H1 (cell line): ENCODE data around the gene LMAN2.

ENCODE experiments used
- CBX8 ChIP-seq: fragments of 300-800, 300-1000 bp; sonication (generic); IDR thresholded peaks from 2 replicates; pipeline ENCODE4 v1.7.1; 2016; ENCODE audit warnings: low read depth, low read length, borderline replicate concordance
- EZH2 ChIP-seq: fragments of 200-600 bp; sonication (generic); IDR thresholded peaks from 2 replicates; pipeline ENCODE4 v1.7.1; 2012; ENCODE audit warnings: low read depth, mild to moderate bottlenecking, moderate library complexity, low read length, inconsistent platforms; ENCODE audit not compliant: severe bottlenecking
- GABPA ChIP-seq: IDR thresholded peaks from 2 replicates; pipeline ENCODE4 v1.6.1; 2011; ENCODE audit warnings: mild to moderate bottlenecking, low read length, moderate library complexity, borderline replicate concordance; ENCODE audit not compliant: insufficient read depth
- POLR2A ChIP-seq, 2 experiments: IDR thresholded peaks; 1 replicate in 1 of 2; 2 replicates in 1 of 2; pipeline ENCODE4 v1.6.1; 2011; ENCODE audit warnings: low read depth in 2 of 2, low read length in 2 of 2, mild to moderate bottlenecking in 2 of 2; ENCODE audit errors: control extremely low read depth in 1 of 2
- RNF2 ChIP-seq: fragments of 200-900, 300-1000 bp; sonication (generic); IDR thresholded peaks from 2 replicates; pipeline ENCODE4 v1.7.1; 2016; ENCODE audit warnings: borderline replicate concordance, low read depth, mild to moderate bottlenecking, antibody characterized with exemption, low read length; ENCODE audit not compliant: poor library complexity, severe bottlenecking; ENCODE audit errors: missing control alignments
- TEAD4 ChIP-seq: IDR thresholded peaks from 2 replicates; pipeline ENCODE4 v1.6.1; 2012; ENCODE audit warnings: low read depth, low read length, inconsistent platforms, mixed read lengths
- TF ChIP-seq, protein P1 (sequence below), 3 experiments: IDR thresholded peaks; 1 replicate in 2 of 3; 2 replicates in 1 of 3; pipeline versions ENCODE4 v1.5.1 to v1.6.1; 2011; ENCODE audit warnings: low read length in 3 of 3, mild to moderate bottlenecking in 3 of 3, inconsistent platforms in 2 of 3, low read depth in 1 of 3, moderate library complexity in 1 of 3; ENCODE audit not compliant: insufficient read depth in 1 of 3; ENCODE audit errors: control extremely low read depth in 1 of 3

DNA sequence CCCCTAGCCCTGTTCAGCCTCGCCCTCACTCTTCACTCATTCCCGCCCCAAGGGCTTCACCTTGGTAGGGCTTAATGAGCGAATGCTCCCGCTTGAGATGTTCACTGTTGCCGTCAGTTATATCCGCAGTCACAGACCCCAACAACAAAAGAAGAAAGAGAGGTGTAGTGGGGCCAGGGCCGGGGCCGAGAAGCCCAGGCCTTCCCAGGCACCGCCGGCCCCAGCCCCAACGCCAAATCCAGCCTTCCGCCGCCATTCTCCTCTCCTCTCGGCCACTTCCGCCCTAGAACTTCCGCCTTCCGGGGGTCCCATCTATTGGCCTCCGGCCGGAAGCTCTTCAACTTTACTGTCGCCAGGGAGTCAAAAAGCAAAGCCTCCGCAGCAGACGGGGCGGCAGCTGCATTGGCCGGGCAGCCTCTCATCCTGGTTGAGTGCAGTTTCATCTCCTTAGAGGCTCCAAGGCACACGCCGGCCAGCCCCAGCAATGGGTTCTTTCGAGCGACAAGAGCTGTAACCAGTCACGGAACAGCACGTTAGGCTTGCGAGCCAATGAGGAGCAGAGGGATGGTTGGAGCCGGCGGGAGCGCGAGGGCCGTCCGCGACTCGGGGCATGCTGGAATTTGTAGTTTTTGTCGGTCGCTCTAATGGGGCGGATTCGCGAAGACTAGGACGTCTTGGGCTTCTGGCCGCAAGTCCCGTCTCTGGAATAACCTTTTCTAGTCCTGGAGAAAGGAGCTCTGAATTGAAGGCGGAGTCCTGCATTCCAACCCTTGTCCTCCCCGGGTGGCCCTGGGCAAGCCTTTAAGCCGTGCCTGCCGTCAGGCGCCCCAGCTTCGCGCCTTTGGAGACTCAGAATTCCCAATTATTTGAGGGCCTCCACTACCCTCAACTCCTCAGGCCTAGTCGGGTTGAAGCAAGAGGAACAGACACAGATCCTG, at the start of gene LMAN2:
- TF ChIP-seq GABPA (peak; percentile 98), EZH2 (no peak), TEAD4 (peak; percentile 71), POLR2A (IDR thresholded peaks at IDR 0.05; ENCODE audit: control extremely low read depth in 1 of 2, low read depth in 2 of 2, low read length in 2 of 2) (peak in 1 of 2 experiments; percentile 83; a peak in 2 of 3 replicates), RNF2 (no peak), CBX8 (no peak)
- TF ChIP-seq, protein P1, sequence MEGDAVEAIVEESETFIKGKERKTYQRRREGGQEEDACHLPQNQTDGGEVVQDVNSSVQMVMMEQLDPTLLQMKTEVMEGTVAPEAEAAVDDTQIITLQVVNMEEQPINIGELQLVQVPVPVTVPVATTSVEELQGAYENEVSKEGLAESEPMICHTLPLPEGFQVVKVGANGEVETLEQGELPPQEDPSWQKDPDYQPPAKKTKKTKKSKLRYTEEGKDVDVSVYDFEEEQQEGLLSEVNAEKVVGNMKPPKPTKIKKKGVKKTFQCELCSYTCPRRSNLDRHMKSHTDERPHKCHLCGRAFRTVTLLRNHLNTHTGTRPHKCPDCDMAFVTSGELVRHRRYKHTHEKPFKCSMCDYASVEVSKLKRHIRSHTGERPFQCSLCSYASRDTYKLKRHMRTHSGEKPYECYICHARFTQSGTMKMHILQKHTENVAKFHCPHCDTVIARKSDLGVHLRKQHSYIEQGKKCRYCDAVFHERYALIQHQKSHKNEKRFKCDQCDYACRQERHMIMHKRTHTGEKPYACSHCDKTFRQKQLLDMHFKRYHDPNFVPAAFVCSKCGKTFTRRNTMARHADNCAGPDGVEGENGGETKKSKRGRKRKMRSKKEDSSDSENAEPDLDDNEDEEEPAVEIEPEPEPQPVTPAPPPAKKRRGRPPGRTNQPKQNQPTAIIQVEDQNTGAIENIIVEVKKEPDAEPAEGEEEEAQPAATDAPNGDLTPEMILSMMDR (IDR thresholded peaks at IDR 0.05; ENCODE audit: control extremely low read depth in 1 of 3, insufficient read depth in 1 of 3, low read depth in 1 of 3, low read length in 3 of 3): no peak
